Measurements from ENCODE around the gene EFHD2.
"Not testable (repeated sequence)": the region's sequence is repeated elsewhere in the genome, so short reads cannot be mapped to it uniquely, and the experiment has no call there.

Gene EFHD2

DNA sequence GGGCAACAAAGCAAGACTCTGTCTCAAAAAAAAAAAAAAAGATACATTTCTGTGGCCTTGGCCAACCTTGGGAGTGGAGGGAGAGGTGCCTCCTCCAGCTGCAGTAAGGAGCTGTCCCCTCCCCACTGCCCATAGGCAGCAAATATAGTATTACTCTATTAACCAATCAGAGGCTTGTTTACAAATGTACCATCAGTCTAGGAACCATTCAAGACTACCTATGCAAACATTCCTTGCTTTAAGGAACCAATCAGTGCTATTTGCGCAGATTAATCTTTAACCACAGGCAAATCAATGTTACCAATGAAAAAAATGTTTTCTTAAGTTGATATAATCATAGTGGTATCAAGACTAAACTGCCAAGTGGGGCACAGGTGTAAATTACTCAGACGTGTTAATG lies 47.9 kb downstream of the EFHD2 start:
- DNase-seq, result no peak

DNA sequence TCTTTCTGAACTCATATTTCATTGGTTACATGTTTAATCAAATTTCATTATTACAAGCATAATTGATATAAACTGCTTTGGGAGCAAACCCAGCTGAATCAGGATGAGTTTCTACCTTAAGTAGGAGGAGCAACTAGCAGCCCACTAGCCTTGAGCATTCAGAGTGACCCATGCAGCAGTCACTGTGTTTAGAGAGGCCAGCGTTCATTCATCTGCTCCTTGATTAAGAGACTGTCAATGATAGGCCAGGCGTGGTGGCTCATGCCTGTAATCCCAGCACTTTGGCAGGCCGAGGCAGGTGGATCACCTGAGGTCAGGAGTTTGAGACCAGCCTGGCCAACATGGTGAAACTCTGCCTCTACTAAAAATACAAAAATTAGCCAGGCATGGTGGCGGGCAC lies 48.7 kb downstream of the EFHD2 start:
- not testable (repeated sequence) for DNase-seq

DNA sequence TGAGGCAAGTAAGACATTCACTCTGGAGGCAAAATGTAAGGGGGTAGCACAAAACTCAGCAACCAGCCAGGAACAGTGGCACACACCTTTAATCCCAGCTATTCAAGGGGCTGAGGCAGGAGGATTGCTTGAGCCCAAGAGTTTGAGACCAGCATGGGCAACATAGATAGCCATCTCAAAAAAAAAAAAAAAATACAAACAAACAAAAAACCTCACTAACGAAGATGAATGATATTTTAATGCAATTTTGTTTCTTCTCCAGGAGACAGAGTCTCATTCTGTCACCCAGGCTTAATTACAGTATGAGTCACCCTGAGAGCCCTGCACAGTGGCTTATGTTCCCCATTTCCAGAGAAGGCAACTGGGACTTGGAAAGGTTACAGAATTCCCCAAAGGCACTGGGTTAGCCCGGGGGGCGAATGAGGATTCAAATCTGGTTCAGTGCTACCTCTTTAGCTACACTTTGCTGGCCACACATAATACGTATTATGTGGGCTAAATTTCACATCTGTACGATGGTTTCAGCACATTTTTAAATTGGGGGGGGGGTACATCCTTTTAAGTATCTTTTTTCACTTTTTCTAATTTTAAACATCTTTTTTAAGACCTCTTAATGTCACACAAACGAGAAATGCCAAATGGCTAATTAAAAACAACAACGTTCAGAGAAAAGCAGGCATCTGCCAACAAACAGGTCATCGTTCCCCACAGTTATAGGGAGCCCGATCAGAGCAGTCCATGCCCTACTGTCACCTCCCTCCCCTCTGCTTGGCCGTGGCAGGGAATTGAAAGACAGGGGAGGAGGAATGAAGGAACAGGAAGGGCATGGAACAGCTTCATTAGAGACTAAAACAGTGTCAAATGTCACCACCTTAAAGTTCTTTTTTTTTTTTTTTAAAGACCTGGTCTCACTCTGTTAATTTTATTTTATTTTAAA lies 50.4 kb downstream of the EFHD2 start:
- DNase-seq, result no peak

DNA sequence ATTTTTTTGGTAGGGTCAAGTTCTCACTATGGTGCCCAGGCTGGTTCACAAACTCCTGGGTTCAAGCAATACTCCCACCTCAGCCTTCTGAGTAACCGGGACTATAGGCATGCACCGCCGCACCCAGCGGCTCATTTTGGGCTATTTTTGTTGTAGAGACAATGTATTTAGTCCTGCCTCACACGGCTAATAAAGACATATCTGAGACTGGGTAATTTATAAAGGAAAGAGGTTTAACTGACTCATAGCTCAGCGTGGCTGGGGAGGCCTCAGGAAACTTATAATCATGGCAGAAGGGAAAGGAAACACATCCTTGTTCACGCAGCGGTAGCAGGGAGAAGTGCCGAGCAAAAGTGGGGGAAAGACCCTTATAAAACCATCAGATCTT lies 51.0 kb downstream of the EFHD2 start:
- DNase-seq, result no peak

DNA sequence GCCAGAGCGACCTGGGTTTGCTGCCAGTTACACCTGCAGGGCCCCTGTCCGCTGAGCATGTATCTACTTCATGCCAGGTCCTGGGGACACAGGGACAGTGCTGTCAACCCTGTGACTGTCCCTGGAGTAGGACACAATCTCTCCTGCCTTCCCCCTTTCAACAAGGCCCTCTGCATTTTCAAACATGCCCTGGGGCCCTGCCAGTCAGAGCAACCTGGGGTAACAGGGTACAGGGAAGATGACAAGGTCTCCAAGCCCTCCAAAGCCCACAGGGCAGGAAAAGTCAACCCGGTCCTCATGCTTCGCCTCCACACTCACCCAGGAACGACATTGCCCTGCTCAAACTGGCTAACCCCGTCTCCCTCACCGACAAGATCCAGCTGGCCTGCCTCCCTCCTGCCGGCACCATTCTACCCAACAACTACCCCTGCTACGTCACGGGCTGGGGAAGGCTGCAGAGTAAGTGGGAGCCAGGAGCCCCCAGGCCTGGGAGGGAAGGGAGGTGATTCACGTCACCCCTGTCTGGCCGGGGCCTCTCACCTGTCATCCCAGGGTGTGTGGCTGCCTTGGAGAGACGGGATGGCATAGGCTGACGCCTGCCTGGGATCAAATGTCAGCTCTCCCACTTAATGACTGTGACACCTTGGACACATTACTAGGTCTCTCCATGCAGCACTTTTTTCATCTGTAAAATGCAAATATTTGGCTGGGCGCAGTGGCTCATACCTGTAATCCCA lies 53.5 kb downstream of the EFHD2 start:
- DNase-seq, result not testable (repeated sequence)

DNA sequence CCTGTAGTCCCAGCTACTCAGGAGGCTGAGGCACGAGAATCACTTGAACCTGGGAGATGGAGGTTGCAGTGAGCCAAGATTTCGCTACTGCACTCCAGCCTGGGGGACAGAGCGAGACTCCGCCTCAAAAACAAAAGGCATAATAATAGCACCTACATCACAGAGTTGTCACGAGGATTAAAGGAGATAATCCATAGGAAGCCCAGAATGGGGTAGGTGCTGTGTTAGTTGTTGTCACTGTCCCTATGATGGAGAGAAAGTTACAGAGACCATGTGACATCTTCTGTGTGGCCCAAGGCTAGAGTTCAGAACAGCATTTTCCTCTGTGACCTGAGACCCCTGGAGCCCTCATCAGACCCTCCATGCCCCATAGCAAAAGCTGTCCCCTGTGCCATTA lies 54.2 kb downstream of the EFHD2 start:
- not testable (repeated sequence) for DNase-seq

DNA sequence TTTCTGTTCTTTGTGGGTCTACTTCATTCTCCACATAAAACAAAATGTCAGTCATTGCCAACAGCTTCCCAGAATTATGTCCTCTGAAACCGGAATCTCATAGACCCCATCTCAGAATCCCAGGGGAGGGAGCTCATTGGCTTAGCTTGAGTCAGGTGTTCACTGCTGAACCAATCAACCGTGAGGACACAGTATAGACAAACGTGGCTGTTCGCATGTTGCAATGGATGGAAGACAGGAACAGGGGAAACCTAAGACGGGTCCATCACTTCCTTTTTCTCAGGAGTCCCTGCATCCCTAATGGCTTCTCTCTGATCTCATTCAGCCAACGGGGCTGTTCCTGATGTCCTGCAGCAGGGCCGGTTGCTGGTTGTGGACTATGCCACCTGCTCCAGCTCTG lies 56.0 kb downstream of the EFHD2 start:
- no peak for DNase-seq

DNA sequence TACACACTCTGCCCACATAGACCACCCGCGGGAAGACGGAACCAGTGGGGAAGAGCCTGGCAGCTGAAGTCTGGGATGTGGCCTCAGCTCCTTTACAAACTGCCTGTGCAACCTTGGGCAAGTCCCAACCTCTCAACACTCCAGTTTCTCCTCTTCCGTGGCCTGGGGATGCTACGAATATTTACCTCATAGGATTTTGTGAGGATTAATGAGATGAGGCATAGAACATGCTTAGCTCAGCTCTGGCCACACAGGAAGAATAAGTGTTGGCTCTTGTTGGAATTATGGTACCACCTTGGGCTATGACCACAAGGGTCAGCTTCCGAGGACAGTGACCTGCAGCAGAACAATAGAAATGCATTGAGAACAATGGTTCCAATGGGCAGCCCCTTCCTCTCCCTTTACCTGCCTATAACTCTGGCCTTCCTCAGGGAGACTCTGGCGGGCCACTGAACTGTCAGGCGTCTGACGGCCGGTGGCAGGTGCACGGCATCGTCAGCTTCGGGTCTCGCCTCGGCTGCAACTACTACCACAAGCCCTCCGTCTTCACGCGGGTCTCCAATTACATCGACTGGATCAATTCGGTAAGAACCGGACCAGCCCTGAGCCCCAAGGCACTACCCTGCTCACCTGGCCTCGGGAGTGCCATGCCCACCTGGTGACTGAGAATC lies 57.4 kb downstream of the EFHD2 start:
- not testable (repeated sequence) for DNase-seq

DNA sequence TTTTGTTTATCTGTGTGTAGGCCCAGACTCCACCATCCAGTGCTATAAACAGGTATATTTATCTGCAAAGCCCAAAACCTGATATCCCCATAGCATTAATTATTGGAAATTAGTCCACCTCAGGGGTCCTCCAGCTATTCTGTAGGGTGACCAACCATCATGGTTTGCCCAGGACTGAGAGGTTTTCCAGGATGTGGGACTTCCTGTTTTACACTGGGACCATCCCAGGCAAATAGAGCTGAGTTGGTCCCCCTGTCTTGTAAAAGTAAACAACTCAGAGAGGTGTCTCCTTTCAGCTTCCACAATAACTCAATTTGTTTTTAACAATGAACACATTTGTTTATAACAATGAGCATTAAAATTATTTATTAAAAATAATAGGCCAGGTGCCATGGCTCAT lies 58.5 kb downstream of the EFHD2 start:
- no peak for DNase-seq

DNA sequence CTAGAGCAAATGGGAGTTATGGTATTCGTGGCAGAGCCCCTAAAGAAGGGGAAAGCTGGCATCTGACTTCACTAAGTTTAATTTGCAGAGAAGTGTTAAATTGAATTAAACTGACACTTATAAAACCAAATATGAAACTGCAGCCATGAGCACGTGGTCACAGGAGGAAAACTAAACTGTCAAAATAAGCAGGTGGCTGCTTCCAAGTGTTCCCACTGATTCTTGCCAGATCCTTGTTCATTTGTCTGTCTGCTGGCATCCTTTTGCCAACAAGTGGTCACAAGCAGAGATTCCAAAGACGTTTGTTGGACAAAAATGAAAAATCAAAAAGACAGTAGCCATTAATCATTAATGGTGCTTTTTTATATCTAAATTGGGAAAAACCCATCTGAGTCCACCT lies 59.7 kb downstream of the EFHD2 start:
- DNase-seq, result no peak

DNA sequence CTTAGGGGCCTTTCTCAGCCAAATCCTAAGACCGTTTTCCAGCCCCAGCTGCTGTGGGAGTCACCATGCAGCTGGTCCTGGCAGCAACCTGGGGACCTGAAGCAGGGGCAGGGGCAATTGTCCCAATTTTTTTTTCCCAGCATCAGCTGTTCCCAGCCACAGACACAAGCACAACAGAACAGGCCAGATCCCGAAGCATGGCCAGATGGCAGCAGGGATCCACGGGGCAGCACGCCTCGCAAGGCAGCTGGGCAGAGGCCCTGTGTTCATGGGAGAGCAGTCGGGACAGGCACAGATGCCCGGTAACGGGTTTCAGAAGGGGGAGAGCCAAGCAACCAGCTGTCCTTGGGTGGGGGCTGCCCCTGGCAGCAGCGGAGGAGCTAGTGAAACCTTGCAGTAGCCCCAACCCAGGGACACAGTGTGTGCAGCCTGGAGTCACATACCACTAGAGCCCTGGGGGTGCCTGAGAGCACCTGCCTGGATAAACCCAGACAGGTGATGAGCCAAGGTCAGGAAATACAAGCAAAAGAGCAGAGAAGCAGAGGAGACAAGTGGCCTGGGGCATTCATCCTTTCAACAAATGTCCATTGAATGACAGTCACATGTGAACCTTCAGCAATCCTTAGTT lies 60.2 kb downstream of the EFHD2 start:
- not testable (repeated sequence) for DNase-seq

DNA sequence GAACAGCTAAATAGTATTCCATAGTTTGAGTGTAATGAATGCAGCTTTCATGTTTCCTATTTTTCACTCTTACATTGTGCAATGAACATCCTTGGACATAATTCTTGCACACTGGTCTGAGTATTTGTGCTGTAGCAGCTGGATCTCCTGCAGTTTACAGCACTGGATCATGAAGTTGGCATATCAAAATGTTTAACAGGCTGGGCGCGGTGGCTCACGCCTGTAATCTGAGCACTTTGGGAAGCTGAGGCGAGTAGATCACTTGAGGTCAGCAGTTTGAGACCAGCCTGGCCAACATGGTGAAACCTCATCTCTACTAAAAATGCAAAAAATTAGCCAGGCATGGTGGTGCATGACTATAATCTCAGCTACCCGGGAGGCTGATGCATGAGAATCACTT lies 61.4 kb downstream of the EFHD2 start:
- DNase-seq, result not testable (repeated sequence)

DNA sequence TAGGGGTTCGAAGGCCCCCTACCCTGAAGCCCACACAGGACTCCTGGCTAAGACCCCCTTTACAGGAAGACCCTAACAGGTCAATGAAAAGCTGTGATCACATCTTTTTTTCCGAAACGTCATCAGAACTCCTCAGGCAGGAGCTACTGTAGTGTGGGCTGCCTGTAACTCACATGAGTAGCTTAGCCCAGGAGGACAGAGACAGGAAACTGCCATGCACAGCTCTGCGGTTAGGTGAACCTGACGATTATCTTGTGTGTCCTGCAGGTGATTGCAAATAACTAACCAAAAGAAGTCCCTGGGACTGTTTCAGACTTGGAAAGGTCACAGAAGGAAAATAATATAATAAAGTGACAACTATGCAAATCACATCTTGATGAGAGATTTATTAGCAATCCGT lies 62.0 kb downstream of the EFHD2 start:
- DNase-seq, result not testable (repeated sequence)

DNA sequence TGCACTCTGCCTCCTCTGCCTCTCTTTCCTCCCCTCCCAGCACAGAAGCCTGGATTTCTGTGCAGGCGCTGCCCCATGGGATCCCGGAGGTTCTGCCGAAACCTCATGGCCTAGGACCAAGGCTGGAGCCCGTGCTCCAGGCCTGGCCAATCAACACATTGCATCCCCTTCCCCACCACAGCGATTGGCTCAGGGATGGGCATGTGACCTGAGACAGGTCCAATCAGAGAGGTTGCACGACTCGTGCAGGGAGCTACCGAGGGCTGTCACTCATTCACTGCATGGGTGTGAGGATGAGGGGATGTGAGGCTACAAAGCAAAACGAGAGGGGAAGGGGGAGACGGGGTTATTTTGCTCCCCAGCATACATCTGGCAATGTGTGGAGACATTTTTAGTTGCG lies 62.9 kb downstream of the EFHD2 start:
- no peak for DNase-seq

DNA sequence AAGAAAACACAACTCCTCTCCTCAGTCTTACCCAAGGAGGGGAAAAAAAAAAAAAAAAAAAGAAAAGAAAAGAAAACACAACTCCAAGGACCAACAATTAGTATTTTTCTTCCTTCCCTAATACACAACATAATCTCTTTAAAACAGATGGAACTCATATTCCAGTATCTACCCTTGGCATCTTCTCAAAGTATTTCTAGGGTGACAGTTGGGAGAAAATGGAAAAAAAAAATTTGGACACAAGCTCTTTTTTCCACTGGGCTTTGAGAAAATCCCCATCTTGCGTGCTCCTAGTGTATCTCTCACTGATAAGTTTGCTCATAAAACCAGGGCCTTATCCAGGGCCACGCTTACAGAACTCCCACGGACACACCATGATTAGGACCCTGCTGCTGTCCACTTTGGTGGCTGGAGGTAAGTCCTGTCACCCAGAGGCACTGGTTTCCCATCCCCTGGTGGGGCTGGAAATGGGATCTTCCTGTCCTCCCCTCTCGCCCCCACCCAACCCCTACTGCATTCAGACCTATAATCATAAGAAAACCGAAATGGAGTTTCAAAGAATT lies 66.1 kb downstream of the EFHD2 start, which contains the start of gene CELA2B:
TSS of gene CELA2B (plus strand) at position 353 of the 563 bp plus-strand sequence. CDS start at position 375, 22 bp downstream.
- DNase-seq, result no peak

DNA sequence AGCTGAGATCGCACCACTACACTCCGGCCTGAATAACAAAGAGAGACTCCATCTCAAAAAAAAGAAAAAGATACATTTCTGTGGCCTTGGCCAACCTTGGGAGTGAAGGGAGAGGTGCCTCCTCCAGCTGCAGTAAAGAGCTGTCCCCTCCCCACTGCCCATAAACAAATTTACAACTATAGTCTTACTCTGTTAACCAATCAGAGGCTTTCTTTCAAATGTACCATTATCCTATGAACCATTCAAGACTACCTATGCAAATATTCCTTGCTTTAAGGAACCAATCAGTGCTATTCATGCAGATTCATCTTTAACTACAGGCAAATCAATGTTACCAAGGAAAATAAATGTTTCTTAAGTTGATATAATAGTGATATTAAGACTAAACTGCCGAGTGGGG lies 67.2 kb downstream of the EFHD2 start:
- no peak for DNase-seq

DNA sequence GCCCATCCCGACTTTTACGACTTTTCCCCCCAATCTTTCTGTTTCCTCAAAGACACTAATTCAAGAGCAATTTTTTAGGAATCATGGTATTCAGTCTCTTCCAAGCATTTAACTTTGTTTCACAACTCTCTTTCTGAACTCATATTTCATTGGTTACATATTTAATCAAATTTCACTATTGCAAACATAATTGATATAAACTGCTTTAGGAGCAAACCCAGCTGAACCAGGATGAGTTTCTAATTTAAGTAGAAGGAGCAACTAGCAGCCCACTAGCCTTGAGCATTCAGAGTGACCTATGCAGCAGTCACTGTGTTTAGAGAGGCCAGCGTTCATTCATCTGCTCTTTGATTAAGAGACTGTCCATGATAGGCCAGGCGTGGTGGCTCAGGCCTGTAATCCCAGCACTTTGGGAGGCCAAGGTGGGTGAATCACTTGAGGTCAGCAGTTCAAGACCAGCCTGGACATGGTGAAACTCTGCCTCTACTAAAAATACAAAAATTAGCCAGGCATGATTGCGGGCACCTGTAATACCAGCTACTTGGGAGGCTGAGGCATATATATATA lies 68.0 kb downstream of the EFHD2 start:
- DNase-seq, result no peak

Data from NCI-H1930 (cell line).